ENCODE measurements around the gene RFLNA.

Gene RFLNA

DNA sequence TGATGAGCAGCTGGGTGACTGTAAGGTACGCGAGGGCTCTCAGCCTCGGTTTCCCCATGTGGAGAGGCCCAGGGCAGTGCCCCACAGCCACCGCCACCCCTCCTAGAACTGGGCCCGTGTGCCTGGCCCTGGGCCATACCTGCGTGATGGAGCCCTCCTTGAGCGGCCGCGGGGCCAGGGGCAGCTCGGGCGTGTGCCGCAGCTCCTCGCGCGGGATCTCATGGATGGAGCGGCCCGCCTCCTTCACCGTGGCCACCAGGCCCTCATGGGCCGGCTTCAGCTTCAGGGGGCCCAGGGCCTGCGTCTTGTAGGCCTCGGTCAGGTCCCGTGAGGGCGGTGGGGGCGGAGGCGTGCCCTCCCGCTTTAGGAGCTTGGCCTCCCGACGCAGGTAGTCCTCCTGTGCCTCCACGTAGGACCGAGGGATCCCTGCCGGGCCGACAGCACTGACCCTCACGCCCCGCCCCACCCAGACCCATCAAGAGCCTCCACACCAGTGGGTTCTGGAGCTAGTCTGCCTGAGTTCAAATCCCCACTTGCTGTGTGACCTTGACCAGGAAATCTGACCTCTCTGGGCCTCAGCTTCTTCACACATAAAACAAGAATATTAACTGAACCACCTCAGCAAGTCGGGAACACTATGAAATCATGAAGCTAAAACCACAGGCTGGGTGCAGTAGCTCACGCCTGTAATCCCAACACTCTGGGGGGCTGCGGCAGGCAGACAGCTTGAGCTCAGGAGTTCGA, 51.7 kb downstream of the RFLNA start:
- no peak for DNase-seq (ENCODE audit: low read depth, low spot score)
- no peak overlapping the region for H3K4me3 ChIP-seq (ENCODE audit: low read depth, low read length)
- TF ChIP-seq, protein P1, sequence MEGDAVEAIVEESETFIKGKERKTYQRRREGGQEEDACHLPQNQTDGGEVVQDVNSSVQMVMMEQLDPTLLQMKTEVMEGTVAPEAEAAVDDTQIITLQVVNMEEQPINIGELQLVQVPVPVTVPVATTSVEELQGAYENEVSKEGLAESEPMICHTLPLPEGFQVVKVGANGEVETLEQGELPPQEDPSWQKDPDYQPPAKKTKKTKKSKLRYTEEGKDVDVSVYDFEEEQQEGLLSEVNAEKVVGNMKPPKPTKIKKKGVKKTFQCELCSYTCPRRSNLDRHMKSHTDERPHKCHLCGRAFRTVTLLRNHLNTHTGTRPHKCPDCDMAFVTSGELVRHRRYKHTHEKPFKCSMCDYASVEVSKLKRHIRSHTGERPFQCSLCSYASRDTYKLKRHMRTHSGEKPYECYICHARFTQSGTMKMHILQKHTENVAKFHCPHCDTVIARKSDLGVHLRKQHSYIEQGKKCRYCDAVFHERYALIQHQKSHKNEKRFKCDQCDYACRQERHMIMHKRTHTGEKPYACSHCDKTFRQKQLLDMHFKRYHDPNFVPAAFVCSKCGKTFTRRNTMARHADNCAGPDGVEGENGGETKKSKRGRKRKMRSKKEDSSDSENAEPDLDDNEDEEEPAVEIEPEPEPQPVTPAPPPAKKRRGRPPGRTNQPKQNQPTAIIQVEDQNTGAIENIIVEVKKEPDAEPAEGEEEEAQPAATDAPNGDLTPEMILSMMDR (IDR thresholded peaks at IDR 0.05; ENCODE audit: insufficient read depth, low read length, missing control alignments) = no peak
- CTCF ChIA-PET = interaction anchor here (1.0 to 1.6 kb wide), 13 partner anchors 9 to 431 kb away, joined by 3 to 11 read pairs (median 3); no protein-coding TSS in a partner anchor
- POLR2A ChIA-PET = no interaction called here

- ChIA-PET POLR2A (no interaction called here), CTCF (interaction anchor here (0.7 to 1.6 kb wide), 13 partner anchors 9 to 430 kb away, joined by 3 to 11 read pairs (median 3); no protein-coding TSS in a partner anchor)
- TF ChIP-seq, protein P1 (IDR thresholded peaks at IDR 0.05; ENCODE audit: insufficient read depth, low read length, missing control alignments) = no peak
- no peak overlapping the region for H3K4me3 ChIP-seq (ENCODE audit: low read depth, low read length)
- DNase-seq (ENCODE audit: low read depth, low spot score) = no peak
These were observed 52.4 kb downstream of the RFLNA start for GRCh38 chr12:124347335-124347734.

DNA sequence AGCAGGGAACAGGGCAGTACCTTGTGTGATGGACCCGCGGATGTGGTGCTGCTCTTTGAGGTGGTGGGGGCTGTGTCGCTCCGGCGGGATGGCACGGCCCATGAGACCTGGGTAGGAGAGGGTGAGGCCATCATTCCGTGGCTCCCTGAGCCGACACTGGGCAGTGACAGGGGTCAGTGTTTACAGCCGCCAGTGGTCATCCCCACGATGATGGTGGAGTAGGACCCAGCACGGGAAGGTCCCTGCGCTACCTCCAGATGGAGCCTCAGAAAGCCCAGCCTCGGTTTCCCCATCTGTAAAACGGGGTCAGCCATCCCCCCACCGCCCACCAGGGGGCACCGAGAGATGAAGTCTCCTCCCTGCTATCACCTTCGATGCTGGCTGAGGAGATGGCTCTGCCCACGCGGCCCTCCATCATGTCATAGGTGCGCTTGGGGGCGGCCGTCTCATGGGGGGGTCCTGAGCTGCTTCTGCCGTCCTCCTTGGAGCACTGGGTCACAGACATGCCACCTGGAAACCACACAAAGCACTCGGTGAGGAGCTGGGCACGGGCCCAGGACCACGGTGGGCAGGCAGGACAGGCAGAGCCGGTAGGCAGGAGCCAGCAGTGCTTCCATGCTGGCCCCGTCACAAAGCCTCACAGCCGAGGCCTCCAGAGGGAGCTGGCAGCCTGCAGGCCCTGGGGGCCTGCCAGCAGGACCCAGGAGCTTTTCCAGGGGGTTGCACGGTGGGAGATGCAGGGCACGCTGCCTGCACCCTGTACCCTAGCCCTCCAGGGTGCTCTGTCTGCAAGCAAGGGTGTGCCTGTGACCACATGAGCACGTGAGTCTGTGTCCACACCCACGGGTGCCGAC, 53.1 kb downstream of the RFLNA start:
- ChIA-PET CTCF (interaction anchor here (0.6 to 1.6 kb wide), 15 partner anchors 13 to 429 kb away, joined by 3 to 11 read pairs (median 4); no protein-coding TSS in a partner anchor), POLR2A (interaction anchor here (0.7 kb wide), 1 partner anchor 214 kb away, joined by 3 read pairs; no protein-coding TSS in a partner anchor)
- no peak for DNase-seq (ENCODE audit: low read depth, low spot score)
- no peak overlapping the region for H3K4me3 ChIP-seq (ENCODE audit: low read depth, low read length)
- TF ChIP-seq, protein P1 (IDR thresholded peaks at IDR 0.05; ENCODE audit: insufficient read depth, low read length, missing control alignments) = peak; percentile 55

DNA sequence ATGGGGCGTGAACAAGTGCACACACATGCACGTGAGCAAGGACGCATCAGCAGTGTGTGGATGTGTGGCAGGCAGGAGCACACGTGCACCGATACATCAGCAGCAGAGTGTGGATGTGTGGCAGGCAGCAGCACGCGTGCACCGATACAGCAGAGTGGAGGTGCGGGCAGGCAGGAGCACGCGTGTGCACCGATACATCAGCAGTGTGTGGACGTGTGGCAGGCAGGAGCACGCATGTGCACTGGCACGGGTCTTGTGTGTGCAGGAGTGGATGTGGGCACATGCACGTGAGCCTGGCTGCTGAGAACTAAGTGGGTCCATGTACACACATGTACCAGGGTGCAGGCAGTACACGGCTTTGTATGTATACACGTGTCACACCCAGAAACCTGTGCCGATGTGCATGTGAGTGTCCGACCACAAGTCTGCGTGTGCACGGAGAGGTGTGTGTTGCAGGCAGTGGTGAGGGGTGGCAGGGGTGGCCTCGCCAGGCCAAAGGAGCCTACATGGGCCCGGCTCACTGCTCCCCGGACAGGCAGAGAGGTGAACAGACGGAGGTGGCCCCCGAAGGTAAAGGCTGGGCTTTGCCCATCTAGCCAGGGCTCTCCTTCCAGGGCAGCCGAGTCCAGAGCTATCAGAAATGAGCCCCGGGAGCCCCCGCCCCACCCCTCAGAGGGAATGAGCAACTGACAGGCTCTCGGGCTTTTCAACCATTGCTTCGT, 53.9 kb downstream of the RFLNA start:
- TF ChIP-seq, protein P1 (IDR thresholded peaks at IDR 0.05; ENCODE audit: insufficient read depth, low read length, missing control alignments) = no peak
- no peak overlapping the region for H3K4me3 ChIP-seq (ENCODE audit: low read depth, low read length)
- CTCF ChIA-PET = interaction anchor here (0.6 to 5.6 kb wide), 10 partner anchors 12 to 423 kb away, joined by 3 to 25 read pairs (median 4); no protein-coding TSS in a partner anchor
- POLR2A ChIA-PET = interaction anchor here (0.7 kb wide), 1 partner anchor 215 kb away, joined by 3 read pairs; no protein-coding TSS in a partner anchor
- DNase-seq (ENCODE audit: low read depth, low spot score) = no peak

- TF ChIP-seq, protein P1 (IDR thresholded peaks at IDR 0.05; ENCODE audit: insufficient read depth, low read length, missing control alignments) = no peak
- ChIA-PET CTCF (interaction anchor here (1.0 to 5.6 kb wide), 3 partner anchors 297 to 421 kb away, joined by 5 to 25 read pairs (median 5); no protein-coding TSS in a partner anchor), POLR2A (no interaction called here)
- H3K4me3 ChIP-seq (ENCODE audit: low read depth, low read length) = no peak overlapping the region
- DNase-seq (ENCODE audit: low read depth, low spot score) = no peak
These were observed 55.6 kb downstream of the RFLNA start for GRCh38 chr12:124350491-124350890.
